ENCODE data around the gene SMU1.

SMU1 gene

GRCh38 chr9:33046061-33046460 lies 30.4 kb downstream of the SMU1 start:
- DNase-seq (ENCODE audit: low read depth in 1 of 2, low spot score in 1 of 2): no peak

DNA sequence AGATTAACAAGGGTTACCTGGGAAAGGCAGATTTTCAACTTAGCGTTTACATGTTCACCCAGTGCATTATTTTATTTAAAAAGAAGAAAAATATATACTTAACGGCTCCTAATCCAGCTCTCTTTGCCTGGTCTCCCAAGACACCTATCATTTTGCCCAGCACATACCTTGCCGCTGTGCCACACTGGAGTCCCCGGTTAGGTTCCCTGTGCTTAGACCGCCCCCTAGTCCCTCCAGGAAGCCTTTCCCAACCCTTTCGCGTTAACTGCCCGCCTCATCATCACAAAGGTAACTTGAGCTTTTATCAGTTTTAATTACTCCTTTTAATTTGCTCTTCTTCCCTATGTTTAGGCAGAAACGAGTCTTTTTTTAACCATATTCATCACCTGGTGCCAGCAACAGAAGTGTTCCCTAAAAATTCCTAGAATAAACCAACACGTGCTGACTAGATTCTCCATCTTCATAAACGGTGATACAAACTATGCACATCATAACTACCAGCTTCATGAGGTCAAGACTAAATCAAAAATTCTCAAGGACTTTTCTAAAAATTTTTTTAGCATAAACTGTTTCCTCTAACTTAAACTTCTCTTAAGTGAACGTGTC lies 31.7 kb downstream of the SMU1 start:
- no peak for DNase-seq (ENCODE audit: low read depth in 1 of 2, low spot score in 1 of 2)

- DNase-seq (ENCODE audit: low read depth in 1 of 2, low spot score in 1 of 2): peak; percentile 23 to 30
Measured at GRCh38 chr9:33044162-33044673, 32.3 kb downstream of the SMU1 start.

DNA sequence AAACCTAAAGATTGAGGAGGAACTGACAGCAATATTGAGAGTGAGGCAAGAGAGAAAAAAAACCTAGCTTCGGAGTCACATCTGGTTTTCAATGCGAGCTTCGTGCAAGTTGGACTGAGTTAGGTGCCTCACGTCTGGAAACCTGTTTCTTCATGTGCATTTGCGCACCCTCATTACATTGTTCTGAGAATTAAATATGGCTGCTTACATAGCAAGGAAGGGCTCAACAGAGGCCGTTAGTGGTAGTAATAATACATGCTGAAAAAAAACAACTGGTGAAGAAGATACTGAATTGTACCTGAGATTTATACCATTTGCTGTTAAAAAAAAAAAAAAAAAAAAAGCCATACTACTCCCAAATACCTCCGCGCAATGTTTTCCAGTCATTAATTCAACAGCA lies 32.8 kb downstream of the SMU1 start:
- DNase-seq (ENCODE audit: low read depth in 1 of 2, low spot score in 1 of 2): no peak

DNA sequence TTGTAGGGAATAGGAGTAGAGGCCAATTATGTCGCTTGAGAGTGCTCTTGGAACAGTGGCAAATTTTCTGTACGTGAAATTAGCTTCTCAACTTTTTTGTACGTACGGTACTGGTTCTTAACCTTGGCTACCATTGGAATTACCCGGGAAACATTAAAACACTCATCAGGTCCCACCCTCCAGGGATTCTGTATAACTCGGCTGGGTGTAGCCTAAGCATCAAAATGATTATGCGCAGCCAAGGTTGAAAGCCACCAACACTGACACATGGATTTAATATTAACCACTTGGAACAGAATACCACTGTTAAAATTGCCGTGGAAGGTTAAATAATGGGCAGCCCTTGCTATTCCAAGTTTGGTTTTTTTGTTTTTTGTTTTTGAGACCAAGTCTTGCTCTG lies 34.0 kb downstream of the SMU1 start:
- no peak for DNase-seq (ENCODE audit: low read depth in 1 of 2, low spot score in 1 of 2)

DNA sequence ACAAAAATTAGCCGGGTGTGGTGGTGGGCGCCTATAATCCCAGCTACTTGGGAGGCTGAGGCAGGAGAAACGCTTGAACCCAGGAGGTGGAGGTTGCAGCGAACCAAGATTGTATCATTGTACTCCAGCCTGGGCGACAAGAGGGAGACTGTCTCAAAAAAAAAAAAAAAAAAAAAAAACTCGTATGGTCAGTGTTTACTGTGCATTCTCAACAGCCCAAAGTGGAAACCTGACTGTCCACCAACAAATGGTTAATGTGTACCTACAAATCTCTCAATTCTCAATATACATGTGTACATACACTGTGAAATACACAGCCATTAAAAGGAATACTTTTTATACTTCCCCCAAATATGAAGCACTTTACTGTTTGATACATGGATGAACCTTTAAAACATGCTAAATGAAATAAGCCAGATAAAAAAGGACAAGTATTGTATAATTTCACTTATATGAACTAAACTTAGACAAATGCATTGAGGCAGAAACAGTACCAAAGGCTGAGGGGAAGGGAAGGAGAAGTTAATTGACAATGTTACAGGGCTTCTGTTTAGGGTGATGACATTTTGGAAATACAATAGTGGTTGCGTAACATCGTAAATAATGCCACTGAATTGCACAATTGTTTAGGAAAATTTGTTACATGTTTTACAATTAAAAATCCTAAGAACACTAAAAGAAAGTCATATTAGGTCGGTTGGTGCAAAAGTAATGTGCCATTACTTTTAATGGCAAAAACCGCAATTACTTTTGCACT lies 34.9 kb downstream of the SMU1 start:
- DNase-seq (ENCODE audit: low read depth in 1 of 2, low spot score in 1 of 2): no peak

DNA sequence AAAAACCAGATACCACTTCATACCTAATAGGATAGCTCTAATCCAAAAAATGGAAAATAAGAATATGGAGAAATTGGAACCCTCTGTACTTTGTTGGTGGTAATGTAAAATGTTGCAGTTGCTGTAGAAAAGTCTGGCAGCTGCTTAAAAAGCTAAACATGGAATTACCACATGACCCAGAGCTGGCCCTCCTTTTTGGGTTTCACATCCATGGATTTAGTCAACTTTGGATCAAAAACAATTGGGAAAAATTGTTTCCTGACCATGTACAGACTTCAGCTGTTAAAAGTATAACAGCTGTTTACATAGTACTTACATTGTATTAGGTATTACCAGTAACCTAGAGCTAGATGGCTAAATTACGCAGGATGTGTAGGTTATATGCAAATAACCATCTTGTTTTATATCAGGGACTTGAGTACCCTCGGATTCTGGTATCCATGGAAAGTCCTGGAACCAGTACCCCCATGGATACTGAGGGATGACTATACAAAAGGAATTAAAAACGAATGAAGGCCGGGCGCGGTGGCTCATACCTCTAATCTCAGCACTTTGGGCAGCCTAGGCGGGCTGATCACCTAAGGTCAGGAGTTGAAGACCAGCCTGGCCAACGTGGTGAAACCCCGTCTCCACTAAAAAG lies 35.6 kb downstream of the SMU1 start:
- DNase-seq (ENCODE audit: low read depth in 1 of 2, low spot score in 1 of 2): no peak

- no peak for DNase-seq (ENCODE audit: low read depth in 1 of 2, low spot score in 1 of 2)
Measured at GRCh38 chr9:33032865-33033264, 43.6 kb downstream of the SMU1 start.

DNA sequence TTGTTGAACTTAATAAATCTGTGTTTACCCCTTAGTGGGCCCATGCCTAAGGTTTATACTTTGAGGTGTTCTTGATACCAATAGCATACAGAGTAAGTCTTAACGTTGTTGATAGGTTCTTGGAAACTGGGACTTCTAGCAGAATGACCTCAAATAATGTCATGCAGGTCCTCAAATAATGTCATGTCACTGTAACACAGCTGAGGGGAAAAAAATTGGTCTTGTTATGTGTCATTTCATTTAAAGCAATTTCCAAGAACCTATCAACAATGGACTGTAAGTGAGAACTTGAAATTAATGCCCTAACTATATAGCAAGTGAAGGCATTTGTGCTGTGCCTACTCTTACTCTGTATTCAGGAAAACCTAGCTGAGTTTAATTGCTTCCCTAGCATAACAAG lies 44.2 kb downstream of the SMU1 start:
- DNase-seq (ENCODE audit: low read depth in 1 of 2, low spot score in 1 of 2): no peak

GRCh38 chr9:33030285-33030684 lies 46.2 kb downstream of the SMU1 start:
- no peak for DNase-seq (ENCODE audit: low read depth in 1 of 2, low spot score in 1 of 2)

- no peak for DNase-seq (ENCODE audit: low read depth in 1 of 2, low spot score in 1 of 2)
Measured at GRCh38 chr9:33029231-33029786, 47.2 kb downstream of the SMU1 start.

- DNase-seq (ENCODE audit: low read depth in 1 of 2, low spot score in 1 of 2): peak; percentile 35 to 73
Measured at GRCh38 chr9:33025572-33026342, 50.7 kb downstream of the SMU1 start.

- peak; percentile 93 to 96 for DNase-seq (ENCODE audit: low read depth in 1 of 2, low spot score in 1 of 2)
Measured at GRCh38 chr9:33024966-33025571, 51.4 kb downstream of the SMU1 start, which contains the start of gene DNAJA1. DNAJA1 (plus strand) TSS chr9:33025273; CDS start chr9:33026485, 1,212 bp downstream.

- no peak for DNase-seq (ENCODE audit: low read depth in 1 of 2, low spot score in 1 of 2)
Measured at GRCh38 chr9:33024126-33024965, 52.1 kb downstream of the SMU1 start.

DNA sequence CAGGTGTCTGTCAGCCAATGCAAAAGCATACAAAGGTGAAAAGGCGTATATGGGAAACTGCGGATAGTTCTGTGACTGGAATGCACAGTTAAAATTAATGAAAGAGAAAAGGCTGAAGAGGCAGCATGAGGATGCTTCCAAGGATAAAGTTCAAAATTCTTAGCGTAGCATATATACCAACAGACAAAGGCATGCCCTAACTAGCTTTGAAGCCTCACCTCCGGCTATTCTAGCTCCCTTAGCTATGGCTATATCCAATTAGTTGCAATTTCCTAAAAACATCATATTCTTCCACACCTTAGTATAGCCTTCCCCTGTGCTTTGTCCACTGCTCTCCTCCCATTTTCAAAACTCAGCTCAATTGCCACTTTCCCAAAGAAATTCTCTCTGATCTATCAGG lies 52.8 kb downstream of the SMU1 start:
- no peak for DNase-seq (ENCODE audit: low read depth in 1 of 2, low spot score in 1 of 2)

- no peak for DNase-seq (ENCODE audit: low read depth in 1 of 2, low spot score in 1 of 2)
Measured at GRCh38 chr9:33022755-33023154, 53.7 kb downstream of the SMU1 start.

DNA sequence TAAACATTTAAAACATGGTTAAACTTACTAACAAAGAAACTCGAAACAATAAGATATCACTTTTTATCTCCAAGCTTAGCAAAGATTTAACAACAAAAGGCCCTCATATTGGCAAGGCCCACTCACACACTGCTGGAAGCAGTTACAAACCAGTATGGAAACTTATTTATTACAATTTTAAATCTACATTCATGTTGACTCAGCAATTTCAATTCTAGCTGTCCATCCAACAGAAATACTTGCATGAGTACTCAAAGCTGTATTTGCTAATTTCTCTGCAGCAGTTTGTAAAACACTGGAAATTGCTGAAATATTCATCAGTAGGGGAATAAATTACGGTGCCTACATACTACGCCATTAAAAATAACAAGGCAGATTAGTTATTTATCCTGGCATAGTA lies 54.2 kb downstream of the SMU1 start:
- DNase-seq (ENCODE audit: low read depth in 1 of 2, low spot score in 1 of 2): no peak

GRCh38 chr9:33019797-33020196 lies 56.7 kb downstream of the SMU1 start:
- no peak for DNase-seq (ENCODE audit: low read depth in 1 of 2, low spot score in 1 of 2)

GRCh38 chr9:33017283-33018041 lies 59.0 kb downstream of the SMU1 start:
- DNase-seq (ENCODE audit: low read depth in 1 of 2, low spot score in 1 of 2): no peak

Data from activated T-helper 1 cell treated with anti-CD3 and anti-CD28 coated beads, Interleukin-2, amount 50 U/mL, for 16 hours (primary cell).